ENCODE results near the gene TMEM187.

The TMEM187 gene

GRCh38 chrX:153931151-153931550, 41.4 kb upstream of the TMEM187 start:
- Mint-ChIP-seq H3K4me3 (no peak overlapping the region), H3K27ac (no peak overlapping the region), H3K4me1 (ENCODE audit: low read depth) (peaks cover 15% of the 10 kb centered on the region)

GRCh38 chrX:153931748-153932147, 40.8 kb upstream of the TMEM187 start:
- Mint-ChIP-seq H3K36me3 (ENCODE audit: low read depth) (peaks cover 8% of the 10 kb centered on the region), H3K27ac (peak overlapping the region; percentile 24), H3K9me3 (no peaks in the 10 kb centered on the region), H3K27me3 (ENCODE audit: low read depth) (no peaks in the 10 kb centered on the region), H3K4me1 (ENCODE audit: low read depth) (peaks cover 15% of the 10 kb centered on the region), H3K4me3 (no peak overlapping the region)

More at GRCh38 chrX:153931151-153931550, 41.4 kb upstream of the TMEM187 start:
- peaks cover 9% of the 10 kb centered on the region for H3K36me3 Mint-ChIP-seq (ENCODE audit: low read depth)
- no peaks in the 10 kb centered on the region for H3K9me3 Mint-ChIP-seq
- no peaks in the 10 kb centered on the region for H3K27me3 Mint-ChIP-seq (ENCODE audit: low read depth)

GRCh38 chrX:153932220-153932915, 40.2 kb upstream of the TMEM187 start:
- Mint-ChIP-seq H3K36me3 (ENCODE audit: low read depth) (peaks cover 6% of the 10 kb centered on the region), H3K4me3 (no peak overlapping the region), H3K4me1 (ENCODE audit: low read depth) (peaks cover 12% of the 10 kb centered on the region), H3K27me3 (ENCODE audit: low read depth) (no peaks in the 10 kb centered on the region), H3K27ac (no peak overlapping the region), H3K9me3 (no peaks in the 10 kb centered on the region)

GRCh38 chrX:153933748-153934147, 38.8 kb upstream of the TMEM187 start:
- Mint-ChIP-seq H3K27me3 (ENCODE audit: low read depth) (no peaks in the 10 kb centered on the region), H3K36me3 (ENCODE audit: low read depth) (peaks cover 11% of the 10 kb centered on the region), H3K27ac (peak overlapping the region; percentile 41), H3K4me1 (ENCODE audit: low read depth) (peaks cover 12% of the 10 kb centered on the region), H3K4me3 (peak overlapping the region; percentile 81), H3K9me3 (no peaks in the 10 kb centered on the region)

GRCh38 chrX:153934148-153934761, 38.3 kb upstream of the TMEM187 start:
- H3K27ac Mint-ChIP-seq, result peak overlapping the region; percentile 41
- H3K4me3 Mint-ChIP-seq, result peak overlapping the region; percentile 81
- H3K27me3 Mint-ChIP-seq (ENCODE audit: low read depth), result no peaks in the 10 kb centered on the region
- peaks cover 11% of the 10 kb centered on the region for H3K36me3 Mint-ChIP-seq (ENCODE audit: low read depth)
- no peaks in the 10 kb centered on the region for H3K9me3 Mint-ChIP-seq
- peaks cover 9% of the 10 kb centered on the region for H3K4me1 Mint-ChIP-seq (ENCODE audit: low read depth)

- Mint-ChIP-seq H3K9me3 (no peaks in the 10 kb centered on the region), H3K4me3 (peak within 1 kb of the TSS; percentile 81), H3K27ac (peak within 1 kb of the TSS; percentile 45), H3K4me1 (ENCODE audit: low read depth) (peaks cover 9% of the 10 kb centered on the region), H3K36me3 (ENCODE audit: low read depth) (peaks cover 11% of the 10 kb centered on the region), H3K27me3 (ENCODE audit: low read depth) (no peaks in the 10 kb centered on the region)
Observed at GRCh38 chrX:153934762-153935325, 37.7 kb upstream of the TMEM187 start, which contains the start of gene NAA10. Gene NAA10, minus strand, starts transcription at chrX:153935037. Its CDS starts 133 bp downstream, at chrX:153934904.

GRCh38 chrX:153935326-153935851, 37.2 kb upstream of the TMEM187 start:
- Mint-ChIP-seq H3K36me3 (ENCODE audit: low read depth) (peaks cover 11% of the 10 kb centered on the region), H3K27ac (peak overlapping the region; percentile 45), H3K4me3 (peak overlapping the region; percentile 67), H3K27me3 (ENCODE audit: low read depth) (no peaks in the 10 kb centered on the region), H3K9me3 (no peaks in the 10 kb centered on the region), H3K4me1 (ENCODE audit: low read depth) (peaks cover 9% of the 10 kb centered on the region)

- Mint-ChIP-seq H3K4me1 (ENCODE audit: low read depth) (peaks cover 12% of the 10 kb centered on the region), H3K4me3 (no peak overlapping the region), H3K36me3 (ENCODE audit: low read depth) (peaks cover 7% of the 10 kb centered on the region), H3K9me3 (no peaks in the 10 kb centered on the region), H3K27me3 (ENCODE audit: low read depth) (no peaks in the 10 kb centered on the region), H3K27ac (no peak overlapping the region)
Observed at GRCh38 chrX:153937056-153937455, 35.5 kb upstream of the TMEM187 start.

GRCh38 chrX:153938226-153938786, 34.2 kb upstream of the TMEM187 start:
- Mint-ChIP-seq H3K27me3 (ENCODE audit: low read depth) (no peaks in the 10 kb centered on the region), H3K36me3 (ENCODE audit: low read depth) (peaks cover 7% of the 10 kb centered on the region), H3K27ac (no peak overlapping the region), H3K4me3 (no peak overlapping the region), H3K9me3 (no peaks in the 10 kb centered on the region), H3K4me1 (ENCODE audit: low read depth) (peaks cover 12% of the 10 kb centered on the region)

GRCh38 chrX:153939573-153939972, 33.0 kb upstream of the TMEM187 start:
- H3K27me3 Mint-ChIP-seq (ENCODE audit: low read depth), result no peaks in the 10 kb centered on the region
- H3K27ac Mint-ChIP-seq, result no peak overlapping the region
- peaks cover 8% of the 10 kb centered on the region for H3K4me1 Mint-ChIP-seq (ENCODE audit: low read depth)
- no peaks in the 10 kb centered on the region for H3K9me3 Mint-ChIP-seq
- no peak overlapping the region for H3K4me3 Mint-ChIP-seq
- H3K36me3 Mint-ChIP-seq (ENCODE audit: low read depth), result peaks cover 9% of the 10 kb centered on the region

- Mint-ChIP-seq H3K27me3 (ENCODE audit: low read depth) (no peaks in the 10 kb centered on the region), H3K4me1 (ENCODE audit: low read depth) (peaks cover 7% of the 10 kb centered on the region), H3K36me3 (ENCODE audit: low read depth) (peaks cover 9% of the 10 kb centered on the region), H3K27ac (peak overlapping the region; percentile 63), H3K4me3 (peak overlapping the region; percentile 70), H3K9me3 (no peaks in the 10 kb centered on the region)
Observed at GRCh38 chrX:153941336-153942252, 31.0 kb upstream of the TMEM187 start.

- Mint-ChIP-seq H3K36me3 (ENCODE audit: low read depth) (peaks cover 8% of the 10 kb centered on the region), H3K4me1 (ENCODE audit: low read depth) (peaks cover 10% of the 10 kb centered on the region), H3K27me3 (ENCODE audit: low read depth) (no peaks in the 10 kb centered on the region)
Observed at GRCh38 chrX:153944140-153944799, 28.3 kb upstream of the TMEM187 start, which contains the start of gene RENBP. Gene RENBP, minus strand, starts transcription at chrX:153944643. Its CDS starts 33 bp downstream, at chrX:153944610.

GRCh38 chrX:153944800-153945150, 27.8 kb upstream of the TMEM187 start:
- Mint-ChIP-seq H3K4me1 (ENCODE audit: low read depth) (peaks cover 14% of the 10 kb centered on the region), H3K36me3 (ENCODE audit: low read depth) (peaks cover 9% of the 10 kb centered on the region), H3K27ac (no peak overlapping the region), H3K27me3 (ENCODE audit: low read depth) (no peaks in the 10 kb centered on the region), H3K9me3 (no peaks in the 10 kb centered on the region), H3K4me3 (peak overlapping the region; percentile 85)

More at GRCh38 chrX:153944140-153944799, 28.3 kb upstream of the TMEM187 start, which contains the start of gene RENBP:
- H3K27ac Mint-ChIP-seq, result peak within 1 kb of the TSS; percentile 75
- H3K9me3 Mint-ChIP-seq, result no peaks in the 10 kb centered on the region
- H3K4me3 Mint-ChIP-seq, result peak within 1 kb of the TSS; percentile 85
